ENCODE measurements around the gene GRM8. TPM values are rescaled to one million over a fixed set of nuclear protein-coding genes. Genes with fewer than 3 reads are reported as not detected.

GRM8 gene
- total RNA-seq, 1 experiment from 2014 or later: 1.8 TPM

DNA sequence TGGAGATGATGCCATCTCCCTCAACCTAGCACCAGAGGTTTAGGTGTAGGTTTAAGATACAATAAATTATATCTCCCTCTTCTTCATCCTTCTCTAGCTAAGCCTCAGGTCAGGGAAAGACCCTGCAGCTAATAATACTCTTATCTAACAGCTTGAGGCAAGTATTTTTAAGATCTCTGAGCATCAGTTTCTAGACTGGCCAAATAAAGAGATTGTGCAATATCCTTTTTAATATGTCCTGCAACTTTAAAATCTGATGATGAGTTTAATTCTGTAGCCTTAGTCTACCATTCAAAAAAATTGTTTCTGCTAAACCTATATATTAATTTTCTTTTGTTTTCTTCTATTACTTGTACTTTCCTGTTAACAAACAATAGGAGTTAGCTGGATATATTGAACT is 850.8 kb downstream of the GRM8 start:
- Histone ChIP-seq H2BK20ac (ENCODE audit: low read depth, low read length, poor library complexity, severe bottlenecking) (no peak overlapping the region), H3K27ac (ENCODE audit: insufficient read length, low read depth, low read length) (no peak overlapping the region), H2BK12ac (ENCODE audit: insufficient read length, low read depth, low read length) (no peak overlapping the region), H3K27me3 (ENCODE audit: insufficient read depth, low read length) (no peaks in the 10 kb centered on the region), H3K18ac (ENCODE audit: insufficient read length, low read depth, low read length) (no peak overlapping the region), H3K4me1 (ENCODE audit: insufficient read depth, low read length) (no peaks in the 10 kb centered on the region), H2BK15ac (ENCODE audit: low read depth, low read length) (no peak overlapping the region), H4K20me1 (ENCODE audit: control insufficient read depth, insufficient read depth, insufficient read length) (no peaks in the 10 kb centered on the region), H3K4me2 (ENCODE audit: insufficient read depth, insufficient read length, low read length) (no peak overlapping the region), H3K79me2 (ENCODE audit: insufficient read depth, low read length) (no peaks in the 10 kb centered on the region), H2AFZ (ENCODE audit: low read length) (no peak overlapping the region), H2AK5ac (ENCODE audit: insufficient read length, low read length) (no peak overlapping the region), H3K56ac (ENCODE audit: insufficient read length, low read depth, low read length) (no peak overlapping the region), H3K9ac (ENCODE audit: extremely low read depth, insufficient read length, low read length) (no peak overlapping the region), H3T11ph (ENCODE audit: low read length) (no peak overlapping the region), H3K79me1 (ENCODE audit: insufficient read depth, low read depth, low read length, poor library complexity, severe bottlenecking) (no peaks in the 10 kb centered on the region), H4K91ac (ENCODE audit: insufficient read length, low read depth, low read length) (no peak overlapping the region), H3K23ac (ENCODE audit: insufficient read length, low read depth, low read length) (no peak overlapping the region), H2BK120ac (ENCODE audit: low read depth, low read length, poor library complexity, severe bottlenecking) (no peak overlapping the region), H3K23me2 (ENCODE audit: insufficient read length, low read depth, low read length, poor library complexity, severe bottlenecking) (no peaks in the 10 kb centered on the region), H3K9me3 (ENCODE audit: control insufficient read depth, low read depth, low read length) (no peaks in the 10 kb centered on the region), H4K8ac (replicated peaks; ENCODE audit: insufficient read length, low read depth, low read length) (no peak overlapping the region), H2BK5ac (ENCODE audit: insufficient read length, low read length) (no peak overlapping the region), H3K4ac (ENCODE audit: low read depth, low read length) (no peak overlapping the region), H4K5ac (ENCODE audit: insufficient read length, low read depth, low read length) (no peak overlapping the region), H3K14ac (ENCODE audit: insufficient read depth, low read length) (no peak overlapping the region)
- Mint-ChIP-seq H3K27ac (no peak overlapping the region), H3K36me3 (ENCODE audit: insufficient read depth in 1 of 3, low read depth in 3 of 3) (no peaks in the 10 kb centered on the region), H3K9me3 (no peaks in the 10 kb centered on the region), H3K27me3 (ENCODE audit: low read depth) (no peaks in the 10 kb centered on the region), H3K4me3 (no peak overlapping the region), H3K4me1 (peaks cover 2 to 7% of the 10 kb centered on the region in 2 experiments; a peak in 3 of 4 replicates)
- DNase-seq: no peak
- TF ChIP-seq, protein P1, sequence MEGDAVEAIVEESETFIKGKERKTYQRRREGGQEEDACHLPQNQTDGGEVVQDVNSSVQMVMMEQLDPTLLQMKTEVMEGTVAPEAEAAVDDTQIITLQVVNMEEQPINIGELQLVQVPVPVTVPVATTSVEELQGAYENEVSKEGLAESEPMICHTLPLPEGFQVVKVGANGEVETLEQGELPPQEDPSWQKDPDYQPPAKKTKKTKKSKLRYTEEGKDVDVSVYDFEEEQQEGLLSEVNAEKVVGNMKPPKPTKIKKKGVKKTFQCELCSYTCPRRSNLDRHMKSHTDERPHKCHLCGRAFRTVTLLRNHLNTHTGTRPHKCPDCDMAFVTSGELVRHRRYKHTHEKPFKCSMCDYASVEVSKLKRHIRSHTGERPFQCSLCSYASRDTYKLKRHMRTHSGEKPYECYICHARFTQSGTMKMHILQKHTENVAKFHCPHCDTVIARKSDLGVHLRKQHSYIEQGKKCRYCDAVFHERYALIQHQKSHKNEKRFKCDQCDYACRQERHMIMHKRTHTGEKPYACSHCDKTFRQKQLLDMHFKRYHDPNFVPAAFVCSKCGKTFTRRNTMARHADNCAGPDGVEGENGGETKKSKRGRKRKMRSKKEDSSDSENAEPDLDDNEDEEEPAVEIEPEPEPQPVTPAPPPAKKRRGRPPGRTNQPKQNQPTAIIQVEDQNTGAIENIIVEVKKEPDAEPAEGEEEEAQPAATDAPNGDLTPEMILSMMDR (conservative IDR thresholded peaks at IDR 0.05): no peak

Measured in H9 (cell line).